ENCODE measurements around the gene EML4. TPM values are rescaled to one million over a fixed set of nuclear protein-coding genes. Genes with fewer than 3 reads are reported as not detected.

Gene EML4
- total and polyA plus RNA-seq, 10 of the 15 experiments (the other 5 are each of a cell fraction or from before 2014, with no cell fraction given), result 23.1 to 91.3 (median 77.4) TPM

DNA sequence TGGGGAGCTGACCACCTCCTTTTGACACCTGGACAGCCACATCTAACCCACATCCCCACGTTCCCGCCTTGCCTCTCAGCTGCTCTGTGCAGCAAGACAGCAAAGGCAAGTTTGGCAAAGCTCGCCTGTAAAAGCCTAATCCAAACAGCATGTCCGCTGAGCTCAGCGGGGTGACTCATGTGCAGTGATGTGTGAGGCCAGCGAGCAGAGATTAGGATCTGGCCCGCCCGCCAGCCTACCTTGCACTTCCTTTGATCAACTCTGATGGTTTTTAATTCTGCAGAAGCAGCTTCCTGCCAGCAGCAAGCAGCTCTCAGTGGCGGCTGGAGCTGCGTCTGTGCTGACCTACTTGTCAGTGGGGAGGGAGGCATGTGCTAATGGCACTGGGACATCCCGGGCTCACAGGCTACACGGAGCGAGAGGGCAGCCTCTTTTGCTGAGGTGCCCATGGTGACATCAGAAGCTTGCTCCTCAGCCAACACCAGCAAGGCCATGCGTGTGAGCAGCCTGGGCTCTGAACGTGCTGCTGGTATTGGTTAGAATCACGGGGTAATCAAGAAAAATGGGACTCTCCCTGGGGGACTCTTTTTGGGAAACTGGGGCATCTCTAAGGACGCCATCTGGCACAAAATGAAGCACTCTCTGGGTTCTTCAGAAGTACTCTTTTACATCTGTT lies 36.0 kb upstream of the EML4 start (continued):
- TF ChIP-seq ETV6 (conservative IDR thresholded peaks at IDR 0.05 in 1 of 2, IDR thresholded peaks at IDR 0.05 in 1 of 2; ENCODE audit: borderline replicate concordance in 1 of 2, low read depth in 1 of 2) (peak in 1 of 2 experiments; percentile 54; a peak in 1 of 4 replicates), MXI1 (IDR thresholded peaks at IDR 0.05; ENCODE audit: low read depth, low read length) (no peak), WRNIP1 (IDR thresholded peaks at IDR 0.05; ENCODE audit: borderline replicate concordance, low read depth, low read length) (no peak), SUPT20H (IDR thresholded peaks at IDR 0.05; ENCODE audit: borderline replicate concordance, control insufficient read depth, low read depth, low read length) (no peak), MEF2B (IDR thresholded peaks at IDR 0.05; ENCODE audit: partially characterized antibody, poor library complexity, severe bottlenecking) (no peak), NR2C1 (IDR thresholded peaks at IDR 0.05) (no peak), ELK1 (IDR thresholded peaks at IDR 0.05; ENCODE audit: low read depth, low read length) (no peak), BRCA1 (IDR thresholded peaks at IDR 0.05; ENCODE audit: low read depth, low read length) (no peak), RB1 (IDR thresholded peaks at IDR 0.05; ENCODE audit: borderline replicate concordance) (0 out of 2 replicates have a peak, but pooled peaks have one; percentile 32), SREBF2 (IDR thresholded peaks at IDR 0.05; ENCODE audit: low read length) (no peak), KAT2A (conservative IDR thresholded peaks at IDR 0.05; ENCODE audit: control insufficient read depth, low read depth, low read length) (no peak), TCF3 (IDR thresholded peaks at IDR 0.05; ENCODE audit: borderline replicate concordance, insufficient read depth, low read depth, low read length) (0 out of 2 replicates have a peak, but pooled peaks have one; percentile 32), PAX5 (IDR thresholded peaks at IDR 0.05; ENCODE audit: borderline replicate concordance, low read depth, low read length) (peak; percentile 92), ZNF687 (IDR thresholded peaks at IDR 0.05) (no peak), ZNF207 (IDR thresholded peaks at IDR 0.05; ENCODE audit: borderline replicate concordance) (no peak), BMI1 (IDR thresholded peaks at IDR 0.05; ENCODE audit: borderline replicate concordance) (no peak), PAX8 (IDR thresholded peaks at IDR 0.05) (no peak), HCFC1 (IDR thresholded peaks at IDR 0.05; ENCODE audit: low read length) (no peak), MEF2A (IDR thresholded peaks at IDR 0.05; ENCODE audit: insufficient read depth, low read depth, low read length) (no peak)
- TF ChIP-seq, protein P1, sequence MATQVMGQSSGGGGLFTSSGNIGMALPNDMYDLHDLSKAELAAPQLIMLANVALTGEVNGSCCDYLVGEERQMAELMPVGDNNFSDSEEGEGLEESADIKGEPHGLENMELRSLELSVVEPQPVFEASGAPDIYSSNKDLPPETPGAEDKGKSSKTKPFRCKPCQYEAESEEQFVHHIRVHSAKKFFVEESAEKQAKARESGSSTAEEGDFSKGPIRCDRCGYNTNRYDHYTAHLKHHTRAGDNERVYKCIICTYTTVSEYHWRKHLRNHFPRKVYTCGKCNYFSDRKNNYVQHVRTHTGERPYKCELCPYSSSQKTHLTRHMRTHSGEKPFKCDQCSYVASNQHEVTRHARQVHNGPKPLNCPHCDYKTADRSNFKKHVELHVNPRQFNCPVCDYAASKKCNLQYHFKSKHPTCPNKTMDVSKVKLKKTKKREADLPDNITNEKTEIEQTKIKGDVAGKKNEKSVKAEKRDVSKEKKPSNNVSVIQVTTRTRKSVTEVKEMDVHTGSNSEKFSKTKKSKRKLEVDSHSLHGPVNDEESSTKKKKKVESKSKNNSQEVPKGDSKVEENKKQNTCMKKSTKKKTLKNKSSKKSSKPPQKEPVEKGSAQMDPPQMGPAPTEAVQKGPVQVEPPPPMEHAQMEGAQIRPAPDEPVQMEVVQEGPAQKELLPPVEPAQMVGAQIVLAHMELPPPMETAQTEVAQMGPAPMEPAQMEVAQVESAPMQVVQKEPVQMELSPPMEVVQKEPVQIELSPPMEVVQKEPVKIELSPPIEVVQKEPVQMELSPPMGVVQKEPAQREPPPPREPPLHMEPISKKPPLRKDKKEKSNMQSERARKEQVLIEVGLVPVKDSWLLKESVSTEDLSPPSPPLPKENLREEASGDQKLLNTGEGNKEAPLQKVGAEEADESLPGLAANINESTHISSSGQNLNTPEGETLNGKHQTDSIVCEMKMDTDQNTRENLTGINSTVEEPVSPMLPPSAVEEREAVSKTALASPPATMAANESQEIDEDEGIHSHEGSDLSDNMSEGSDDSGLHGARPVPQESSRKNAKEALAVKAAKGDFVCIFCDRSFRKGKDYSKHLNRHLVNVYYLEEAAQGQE (IDR thresholded peaks at IDR 0.05; ENCODE audit: low read depth, low read length), result no peak
